Gastroesophageal sphincter (tissue), 3 donors: ENCODE measurements around the gene MAP4K1.

ENCODE experiments used
- POLR2A ChIP-seq, 2 donors: fragments of 450-650 bp; IDR thresholded peaks; one replicate each; pipeline ENCODE4 v1.6.1; 2017; ENCODE audit warnings: antibody characterized with exemption in 2 of 2, mild to moderate bottlenecking in 2 of 2, moderate library complexity in 1 of 2
- TF ChIP-seq, protein P1 (sequence below), 4 experiments: fragments of 200-600 bp in 2 of 4; fragments of 450-650 bp in 2 of 4; sonication (generic) in 1 of 4; IDR thresholded peaks; one replicate each; pipeline ENCODE4 v1.5.1; 2017 to 2019; ENCODE audit warnings: antibody characterized with exemption in 4 of 4, mild to moderate bottlenecking in 2 of 4, moderate library complexity in 2 of 4

DNA sequence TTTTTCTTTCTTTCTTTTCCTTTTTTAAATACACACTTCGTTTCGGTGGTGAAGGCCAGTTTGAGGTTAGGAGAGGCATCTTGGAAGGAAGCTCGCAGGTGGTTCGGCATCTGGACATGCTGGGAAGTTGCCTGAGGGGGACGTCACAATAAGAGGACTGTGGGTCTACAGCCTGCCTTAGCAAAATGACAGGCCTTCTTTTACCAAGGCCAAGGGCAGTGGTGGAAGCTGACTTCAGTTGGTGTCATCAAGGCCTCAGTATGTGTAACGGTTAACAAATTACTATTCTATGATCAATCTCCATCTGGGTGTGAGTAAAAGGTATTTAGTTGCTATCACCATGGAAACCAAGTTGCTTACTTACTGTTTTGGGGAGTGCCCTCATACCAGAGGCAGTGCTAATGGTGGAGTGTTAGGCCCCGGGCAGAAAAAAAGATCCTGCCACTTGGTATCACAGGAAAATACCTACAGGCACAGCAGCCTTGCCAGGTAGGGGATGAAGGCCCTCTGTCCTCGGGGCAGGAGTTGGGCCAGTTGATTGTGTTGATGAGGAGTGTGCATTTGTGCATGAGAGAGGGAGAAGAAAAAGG, 40.0 kb upstream of the MAP4K1 start:
- no peak for TF ChIP-seq POLR2A (IDR thresholded peaks at IDR 0.05)
- TF ChIP-seq, protein P1, sequence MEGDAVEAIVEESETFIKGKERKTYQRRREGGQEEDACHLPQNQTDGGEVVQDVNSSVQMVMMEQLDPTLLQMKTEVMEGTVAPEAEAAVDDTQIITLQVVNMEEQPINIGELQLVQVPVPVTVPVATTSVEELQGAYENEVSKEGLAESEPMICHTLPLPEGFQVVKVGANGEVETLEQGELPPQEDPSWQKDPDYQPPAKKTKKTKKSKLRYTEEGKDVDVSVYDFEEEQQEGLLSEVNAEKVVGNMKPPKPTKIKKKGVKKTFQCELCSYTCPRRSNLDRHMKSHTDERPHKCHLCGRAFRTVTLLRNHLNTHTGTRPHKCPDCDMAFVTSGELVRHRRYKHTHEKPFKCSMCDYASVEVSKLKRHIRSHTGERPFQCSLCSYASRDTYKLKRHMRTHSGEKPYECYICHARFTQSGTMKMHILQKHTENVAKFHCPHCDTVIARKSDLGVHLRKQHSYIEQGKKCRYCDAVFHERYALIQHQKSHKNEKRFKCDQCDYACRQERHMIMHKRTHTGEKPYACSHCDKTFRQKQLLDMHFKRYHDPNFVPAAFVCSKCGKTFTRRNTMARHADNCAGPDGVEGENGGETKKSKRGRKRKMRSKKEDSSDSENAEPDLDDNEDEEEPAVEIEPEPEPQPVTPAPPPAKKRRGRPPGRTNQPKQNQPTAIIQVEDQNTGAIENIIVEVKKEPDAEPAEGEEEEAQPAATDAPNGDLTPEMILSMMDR (IDR thresholded peaks at IDR 0.05): no peak
